A549 treated with CORT108297 at 1 μM for 4 hours (cell line): ENCODE results near the gene CACNB4. TPM values are rescaled to one million over a fixed set of nuclear protein-coding genes. Genes with fewer than 3 reads are reported as not detected.

Experiments used
- total RNA-seq: library from RNA; stranded (reverse); fragments of 200-300 nt; extraction: Qiagen RNA extraction; gene quantifications from 5 replicates; pipeline ENCODE4 v1.2.3, GENCODE V29; 2022

CACNB4 gene
- 0.07 to 0.20 TPM (median 0.13 TPM) in 5 replicates for total RNA-seq

DNA sequence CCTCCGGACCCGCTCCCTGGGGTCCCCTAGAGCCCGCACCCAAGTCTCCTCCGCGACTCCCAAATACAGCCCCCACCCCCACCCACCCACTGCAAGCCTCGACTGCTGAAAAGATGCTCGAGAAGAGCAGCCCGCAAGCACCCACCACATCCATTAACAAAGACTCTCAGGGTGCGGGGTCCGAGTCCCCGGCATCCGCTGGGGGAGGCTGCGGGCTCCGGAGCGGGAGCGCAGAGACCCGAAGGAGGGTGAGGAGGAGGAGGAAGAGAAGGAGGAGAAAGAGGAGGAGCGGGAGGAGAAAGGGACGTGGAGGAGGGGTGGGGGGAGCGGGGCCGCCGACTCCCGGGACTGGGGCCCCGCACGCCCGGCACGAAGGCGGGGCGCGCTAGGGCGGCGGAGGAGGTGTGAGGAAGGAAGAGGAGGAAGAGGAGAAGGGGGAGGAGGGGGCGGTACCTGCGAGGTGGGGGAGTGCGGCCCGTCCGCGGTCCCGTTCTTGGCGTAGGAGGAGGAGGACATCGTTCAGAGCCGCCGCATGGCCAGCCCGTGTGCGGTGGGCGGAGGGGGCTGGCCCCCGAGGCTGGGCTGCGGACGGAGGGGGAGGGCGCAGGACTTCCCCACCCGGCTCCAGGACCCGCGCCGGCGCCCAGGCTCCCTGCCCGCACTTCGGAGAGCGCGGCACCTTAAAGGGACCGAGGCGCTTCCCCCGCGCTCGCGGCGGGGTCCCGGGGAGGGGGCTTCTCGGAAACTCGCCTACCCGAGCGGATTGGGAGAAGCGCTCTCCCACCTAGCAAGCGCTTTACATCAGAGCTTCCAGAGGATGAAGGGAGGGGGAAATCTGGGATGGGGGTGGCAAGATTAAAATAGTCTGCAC lies at the start of gene CACNB4:
Gene CACNB4 (minus strand): TSS at position 549 of the 871 bp plus-strand sequence.

DNA sequence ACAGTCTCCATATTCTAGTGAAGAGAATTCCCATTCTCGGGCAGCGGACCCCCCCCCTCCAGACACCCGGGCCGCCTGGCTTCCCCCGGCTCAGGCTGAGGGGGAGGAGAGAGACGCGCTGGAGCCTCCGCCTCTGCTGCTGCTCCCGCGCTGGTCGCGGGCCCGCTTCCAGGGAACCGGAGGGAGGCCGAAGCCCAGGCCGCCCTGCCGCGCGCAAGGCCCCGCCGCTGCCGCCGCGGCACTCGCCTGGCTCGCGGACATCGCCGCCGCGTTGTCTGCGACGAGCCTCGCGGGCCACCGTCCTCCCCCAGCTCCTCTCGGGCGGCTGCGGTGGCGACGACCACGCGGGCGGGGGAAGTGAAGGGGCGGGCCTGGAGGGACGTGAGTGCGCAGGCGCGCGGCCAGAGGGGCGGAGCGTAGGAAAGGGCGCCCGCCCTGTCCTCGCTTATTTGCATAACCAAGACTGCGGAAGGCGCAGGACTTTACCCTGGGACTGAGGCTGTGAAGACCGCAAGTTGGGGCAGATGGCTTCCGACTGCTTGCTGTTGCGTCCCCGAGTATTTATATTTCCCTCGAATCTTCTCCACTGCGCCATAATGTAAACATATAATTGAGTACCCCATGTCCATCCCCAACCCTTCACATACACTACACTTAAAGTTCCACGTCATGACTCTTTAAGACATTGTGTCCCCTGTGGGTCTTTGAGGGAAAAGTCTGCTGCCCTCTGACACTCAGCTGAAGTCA lies 270.5 kb downstream of the CACNB4 start, which contains the start of gene ARL5A:
Gene ARL5A (minus strand): TSS at position 279 of the 747 bp plus-strand sequence. CDS start 245 bp downstream, at position 34.

Other genes with a start within 250 kb of the CACNB4 start
- gene STAM2, start 76.7 kb upstream of the CACNB4 start, total RNA-seq: 7.7 to 12.0 TPM (median 9.0 TPM) in 5 replicates
- gene FMNL2, start 236.1 kb upstream of the CACNB4 start, total RNA-seq: 26.0 to 34.8 TPM (median 32.0 TPM) in 5 replicates